Endothelial cell (in vitro differentiated cells): ENCODE measurements around the gene NGEF. TPM values are rescaled to one million over a fixed set of nuclear protein-coding genes. Genes with fewer than 3 reads are reported as not detected.

Experiments
- DNase-seq: peaks from one replicate; pipeline ENCODE4 v3.0.0; 2021; ENCODE audit warnings: low spot score
- H3K27ac Mint-ChIP-seq: one replicate; pipeline ENCODE4 v1.8.0; 2021; ENCODE audit warnings: mixed read lengths, inconsistent platforms; ENCODE audit not compliant: unreplicated experiment
- H3K27me3 Mint-ChIP-seq: one replicate; pipeline ENCODE4 v1.8.0; 2021; ENCODE audit warnings: mild to moderate bottlenecking, moderate library complexity, mixed read lengths, inconsistent platforms; ENCODE audit not compliant: unreplicated experiment
- H3K36me3 Mint-ChIP-seq: one replicate; pipeline ENCODE4 v1.8.0; 2021; ENCODE audit warnings: mild to moderate bottlenecking, low read depth, mixed read lengths, inconsistent platforms; ENCODE audit not compliant: unreplicated experiment
- H3K4me1 Mint-ChIP-seq: one replicate; pipeline ENCODE4 v1.8.0; 2021; ENCODE audit warnings: mild to moderate bottlenecking, mixed read lengths, inconsistent platforms; ENCODE audit not compliant: unreplicated experiment
- H3K4me3 Mint-ChIP-seq: one replicate; pipeline ENCODE4 v1.8.0; 2021; ENCODE audit warnings: mild to moderate bottlenecking, mixed read lengths, inconsistent platforms; ENCODE audit not compliant: unreplicated experiment
- H3K9me3 Mint-ChIP-seq: one replicate; pipeline ENCODE4 v1.8.0; 2021; ENCODE audit warnings: mixed read lengths, inconsistent platforms; ENCODE audit not compliant: unreplicated experiment
- total RNA-seq: library from RNA; stranded (reverse); fragmentation: NEBNext Ultra II Directional; extraction: Animal tissue kit (Norgen Biotek cat#: 25700); gene quantifications from one replicate; pipeline ENCODE4 v1.2.1, GENCODE V29; 2021; ENCODE audit not compliant: unreplicated experiment
- TF ChIP-seq, protein P1 (sequence below): fragments of 200-600 bp; sonication (generic); IDR thresholded peaks from one replicate; pipeline ENCODE4 v1.5.0; 2021; ENCODE audit warnings: antibody characterized with exemption; ENCODE audit not compliant: unreplicated experiment

The NGEF gene
- total RNA-seq, 1 donor from 2014 or later = 1.4 TPM

GRCh38 chr2:232886176-232886575 lies 126.9 kb downstream of the NGEF start:
- H3K36me3 Mint-ChIP-seq = no peaks in the 10 kb centered on the region
- peaks cover 8% of the 10 kb centered on the region for H3K27me3 Mint-ChIP-seq
- H3K27ac Mint-ChIP-seq = no peak overlapping the region
- H3K9me3 Mint-ChIP-seq = no peaks in the 10 kb centered on the region
- DNase-seq = no peak
- TF ChIP-seq, protein P1, sequence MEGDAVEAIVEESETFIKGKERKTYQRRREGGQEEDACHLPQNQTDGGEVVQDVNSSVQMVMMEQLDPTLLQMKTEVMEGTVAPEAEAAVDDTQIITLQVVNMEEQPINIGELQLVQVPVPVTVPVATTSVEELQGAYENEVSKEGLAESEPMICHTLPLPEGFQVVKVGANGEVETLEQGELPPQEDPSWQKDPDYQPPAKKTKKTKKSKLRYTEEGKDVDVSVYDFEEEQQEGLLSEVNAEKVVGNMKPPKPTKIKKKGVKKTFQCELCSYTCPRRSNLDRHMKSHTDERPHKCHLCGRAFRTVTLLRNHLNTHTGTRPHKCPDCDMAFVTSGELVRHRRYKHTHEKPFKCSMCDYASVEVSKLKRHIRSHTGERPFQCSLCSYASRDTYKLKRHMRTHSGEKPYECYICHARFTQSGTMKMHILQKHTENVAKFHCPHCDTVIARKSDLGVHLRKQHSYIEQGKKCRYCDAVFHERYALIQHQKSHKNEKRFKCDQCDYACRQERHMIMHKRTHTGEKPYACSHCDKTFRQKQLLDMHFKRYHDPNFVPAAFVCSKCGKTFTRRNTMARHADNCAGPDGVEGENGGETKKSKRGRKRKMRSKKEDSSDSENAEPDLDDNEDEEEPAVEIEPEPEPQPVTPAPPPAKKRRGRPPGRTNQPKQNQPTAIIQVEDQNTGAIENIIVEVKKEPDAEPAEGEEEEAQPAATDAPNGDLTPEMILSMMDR = no peak
- peaks cover 10% of the 10 kb centered on the region for H3K4me1 Mint-ChIP-seq
- H3K4me3 Mint-ChIP-seq = peak overlapping the region; percentile 2

GRCh38 chr2:232885264-232885961 lies 127.6 kb downstream of the NGEF start:
- TF ChIP-seq, protein P1 = no peak
- peaks cover 7% of the 10 kb centered on the region for H3K27me3 Mint-ChIP-seq
- no peaks in the 10 kb centered on the region for H3K9me3 Mint-ChIP-seq
- no peak overlapping the region for H3K27ac Mint-ChIP-seq
- no peaks in the 10 kb centered on the region for H3K36me3 Mint-ChIP-seq
- DNase-seq = no peak
- H3K4me1 Mint-ChIP-seq = peaks cover 2% of the 10 kb centered on the region
- H3K4me3 Mint-ChIP-seq = no peak overlapping the region

- Mint-ChIP-seq H3K4me1 (no peaks in the 10 kb centered on the region), H3K27ac (no peak overlapping the region), H3K4me3 (no peak overlapping the region), H3K9me3 (no peaks in the 10 kb centered on the region), H3K27me3 (peaks cover 6% of the 10 kb centered on the region), H3K36me3 (no peaks in the 10 kb centered on the region)
- no peak for DNase-seq
- TF ChIP-seq, protein P1 = no peak
These were observed 128.3 kb downstream of the NGEF start for GRCh38 chr2:232884549-232885263.

DNA sequence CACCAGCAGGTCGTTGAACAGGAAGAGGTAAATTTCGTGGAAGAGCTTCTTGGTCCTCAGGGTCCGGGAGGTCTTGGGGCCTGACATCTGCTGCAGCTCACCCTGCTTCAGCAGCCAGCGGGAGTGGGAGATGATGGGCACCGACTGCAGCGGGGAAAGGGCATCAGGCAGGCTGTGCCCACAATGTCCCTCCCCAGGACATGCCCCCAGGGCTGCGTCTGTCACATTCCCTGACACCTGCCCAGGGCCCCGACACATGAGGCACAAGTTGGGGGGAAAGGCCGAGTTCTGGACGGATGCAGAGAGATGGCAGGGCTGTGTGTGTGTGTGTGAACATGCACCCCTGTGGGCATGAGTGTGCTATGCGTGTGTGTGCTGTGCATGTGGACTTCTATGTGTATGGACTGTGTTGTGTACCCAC lies 129.0 kb downstream of the NGEF start:
- Mint-ChIP-seq H3K36me3 (no peaks in the 10 kb centered on the region), H3K27ac (no peak overlapping the region), H3K4me1 (no peaks in the 10 kb centered on the region), H3K9me3 (no peaks in the 10 kb centered on the region), H3K27me3 (peaks cover 3% of the 10 kb centered on the region), H3K4me3 (no peak overlapping the region)
- DNase-seq = no peak
- TF ChIP-seq, protein P1 = no peak
